Endodermal cell (in vitro differentiated cells): ENCODE results near the gene LOXHD1. TPM values are rescaled to one million over a fixed set of nuclear protein-coding genes. Genes with fewer than 3 reads are reported as not detected.

Experiments used
- DNase-seq: peaks from one replicate; pipeline ENCODE4 v3.0.0-alpha.2; 2017
- H3K27ac ChIP-seq: 2 replicates; pipeline ENCODE4 v1.5.1; 2013; ENCODE audit warnings: mild to moderate bottlenecking, low read depth, low read length, moderate library complexity
- H3K27me3 ChIP-seq: 2 replicates; pipeline ENCODE4 v1.6.1; 2013; ENCODE audit warnings: mild to moderate bottlenecking, low read length, moderate library complexity; ENCODE audit not compliant: insufficient read depth, control insufficient read depth, poor library complexity, severe bottlenecking
- H3K36me3 ChIP-seq: 2 replicates; pipeline ENCODE4 v1.7.0; 2013; ENCODE audit warnings: mild to moderate bottlenecking, low read length, moderate library complexity; ENCODE audit not compliant: control insufficient read depth, insufficient read depth
- H3K4me1 ChIP-seq: one replicate; pipeline ENCODE4 v1.7.0; 2013; ENCODE audit warnings: low read length; ENCODE audit not compliant: control insufficient read depth, insufficient read depth
- H3K4me3 ChIP-seq: 2 replicates; pipeline ENCODE4 v1.5.1; 2013; ENCODE audit warnings: mild to moderate bottlenecking, low read length, moderate library complexity
- H3K9ac ChIP-seq: 2 replicates; pipeline ENCODE4 v1.6.1; 2013; ENCODE audit warnings: mild to moderate bottlenecking, low read length, moderate library complexity; ENCODE audit not compliant: poor library complexity, severe bottlenecking; ENCODE audit errors: extremely low read depth
- H3K9me3 ChIP-seq: 2 replicates; pipeline ENCODE4 v1.6.1; 2013; ENCODE audit warnings: mild to moderate bottlenecking, low read length, moderate library complexity; ENCODE audit not compliant: control insufficient read depth
- H3K27ac Mint-ChIP-seq: 2 replicates; pipeline ENCODE4 v1.8.0; 2020; ENCODE audit warnings: mixed read lengths
- H3K27me3 Mint-ChIP-seq: 2 replicates; pipeline ENCODE4 v1.8.0; 2021; ENCODE audit warnings: mild to moderate bottlenecking, mixed read lengths; ENCODE audit not compliant: insufficient read depth
- H3K36me3 Mint-ChIP-seq: 2 replicates; pipeline ENCODE4 v1.8.0; 2020; ENCODE audit warnings: low read depth, mixed read lengths
- H3K4me1 Mint-ChIP-seq: 2 replicates; pipeline ENCODE4 v1.8.0; 2020; ENCODE audit warnings: mixed read lengths
- H3K4me3 Mint-ChIP-seq: 2 replicates; pipeline ENCODE4 v1.8.0; 2020; ENCODE audit warnings: mild to moderate bottlenecking, moderate library complexity, mixed read lengths
- H3K9me3 Mint-ChIP-seq: 2 replicates; pipeline ENCODE4 v1.8.0; 2020; ENCODE audit warnings: mild to moderate bottlenecking, mixed read lengths
- WGBS, 2 experiments: methylation state at CpG; one replicate each; pipeline versions ENCODE4 v1.1.5 to v1.1.7; 2013; ENCODE audit warnings: missing lambda C conversion rate in 2 of 2, mixed read lengths in 1 of 2; ENCODE audit not compliant: insufficient coverage in 1 of 2, insufficient read length in 1 of 2; 5-methylcytosine and 5-hydroxymethylcytosine counted together
- total RNA-seq, 2 donors: library from RNA; stranded (reverse); fragmentation: NEBNext Ultra II Directional in 1 of 2; extraction: Animal tissue kit (Norgen Biotek cat#: 25700) in 1 of 2; gene quantifications; 2 replicates in 1 of 2; 3 replicates in 1 of 2; pipeline ENCODE4 v1.2.1, GENCODE V29; 2021
- TF ChIP-seq, protein P1 (sequence below): fragments of 200-600 bp; sonication (generic); conservative IDR thresholded peaks from 2 replicates; pipeline ENCODE4 v1.5.0; 2021; ENCODE audit warnings: antibody characterized with exemption, mild to moderate bottlenecking

Gene LOXHD1
- total RNA-seq, 2 donors from 2014 or later, result 2.1 TPM; not detected in 1

DNA sequence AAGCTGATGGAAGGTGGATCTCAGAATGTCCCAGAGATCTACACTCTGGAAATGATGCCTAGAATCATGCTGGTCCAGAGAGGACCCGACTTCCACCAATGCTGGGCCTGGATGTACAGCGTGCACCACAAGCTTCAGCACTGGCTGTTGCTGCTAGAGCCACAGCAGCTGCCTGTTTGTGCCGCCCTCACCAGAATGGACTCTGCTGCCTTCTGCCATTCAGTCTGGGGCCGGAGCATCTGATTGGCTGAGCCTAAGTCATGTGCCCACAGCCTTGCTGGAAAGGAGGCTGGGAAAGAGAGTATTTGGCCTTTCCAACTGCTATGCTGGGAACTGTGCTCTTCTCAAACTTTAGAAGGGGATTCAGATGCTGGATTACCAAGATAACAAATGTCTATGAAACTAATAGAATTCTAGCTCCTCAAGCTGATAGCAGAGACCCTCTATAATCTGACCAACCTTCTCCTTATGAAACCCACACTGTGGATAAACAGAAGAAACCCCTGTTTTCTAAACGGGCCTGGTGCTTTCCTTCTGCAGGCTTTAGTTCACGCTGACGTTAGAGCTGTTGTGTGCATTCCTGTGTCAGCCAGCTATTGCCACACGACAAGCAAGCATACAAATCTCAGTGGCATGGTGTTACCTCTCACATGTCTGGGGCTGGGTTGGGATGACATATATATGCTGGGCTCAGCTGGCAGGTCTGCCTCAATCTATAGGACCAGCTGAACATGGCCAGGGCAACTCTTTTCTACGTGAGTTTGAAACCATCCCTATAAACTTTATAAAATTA is 4.1 kb upstream of the LOXHD1 start:
- TF ChIP-seq, protein P1, sequence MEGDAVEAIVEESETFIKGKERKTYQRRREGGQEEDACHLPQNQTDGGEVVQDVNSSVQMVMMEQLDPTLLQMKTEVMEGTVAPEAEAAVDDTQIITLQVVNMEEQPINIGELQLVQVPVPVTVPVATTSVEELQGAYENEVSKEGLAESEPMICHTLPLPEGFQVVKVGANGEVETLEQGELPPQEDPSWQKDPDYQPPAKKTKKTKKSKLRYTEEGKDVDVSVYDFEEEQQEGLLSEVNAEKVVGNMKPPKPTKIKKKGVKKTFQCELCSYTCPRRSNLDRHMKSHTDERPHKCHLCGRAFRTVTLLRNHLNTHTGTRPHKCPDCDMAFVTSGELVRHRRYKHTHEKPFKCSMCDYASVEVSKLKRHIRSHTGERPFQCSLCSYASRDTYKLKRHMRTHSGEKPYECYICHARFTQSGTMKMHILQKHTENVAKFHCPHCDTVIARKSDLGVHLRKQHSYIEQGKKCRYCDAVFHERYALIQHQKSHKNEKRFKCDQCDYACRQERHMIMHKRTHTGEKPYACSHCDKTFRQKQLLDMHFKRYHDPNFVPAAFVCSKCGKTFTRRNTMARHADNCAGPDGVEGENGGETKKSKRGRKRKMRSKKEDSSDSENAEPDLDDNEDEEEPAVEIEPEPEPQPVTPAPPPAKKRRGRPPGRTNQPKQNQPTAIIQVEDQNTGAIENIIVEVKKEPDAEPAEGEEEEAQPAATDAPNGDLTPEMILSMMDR, result no peak
- H3K27ac ChIP-seq, result no peak overlapping the region
- no peak overlapping the region for H3K9ac ChIP-seq
- H3K9me3 ChIP-seq, result no peaks in the 10 kb centered on the region
- Mint-ChIP-seq H3K4me1 (peaks cover 9% of the 10 kb centered on the region), H3K27me3 (peaks cover 10% of the 10 kb centered on the region), H3K27ac (no peak overlapping the region), H3K9me3 (peaks cover 9% of the 10 kb centered on the region), H3K36me3 (no peaks in the 10 kb centered on the region), H3K4me3 (no peak overlapping the region)
- no peaks in the 10 kb centered on the region for H3K4me1 ChIP-seq
- peak; percentile 83 for DNase-seq
- no peak overlapping the region for H3K4me3 ChIP-seq
- no peaks in the 10 kb centered on the region for H3K36me3 ChIP-seq
- 88 to 98% methylated on average over 6 to 8 of the region's 9 CpGs for WGBS, 2 experiments
- no peaks in the 10 kb centered on the region for H3K27me3 ChIP-seq

- Mint-ChIP-seq H3K36me3 (no peaks in the 10 kb centered on the region), H3K4me1 (peaks cover 9% of the 10 kb centered on the region), H3K9me3 (peaks cover 9% of the 10 kb centered on the region), H3K27ac (no peak overlapping the region), H3K4me3 (no peak overlapping the region), H3K27me3 (peaks cover 15% of the 10 kb centered on the region)
- H3K9ac ChIP-seq, result no peak overlapping the region
- H3K27me3 ChIP-seq, result no peaks in the 10 kb centered on the region
- H3K27ac ChIP-seq, result no peak overlapping the region
- no peaks in the 10 kb centered on the region for H3K9me3 ChIP-seq
- no peaks in the 10 kb centered on the region for H3K4me1 ChIP-seq
- WGBS, 2 experiments, result 94 to 100% methylated on average over 1 to 3 of the region's 3 CpGs
- H3K4me3 ChIP-seq, result no peak overlapping the region
- DNase-seq, result no peak
- no peaks in the 10 kb centered on the region for H3K36me3 ChIP-seq
- TF ChIP-seq, protein P1, result no peak
Measured at GRCh38 chr18:46659484-46659883, 2.5 kb upstream of the LOXHD1 start.

GRCh38 chr18:46656326-46657114 is 500 bp downstream of the LOXHD1 start:
- 90 to 91% methylated on average over 18 to 27 of the region's 27 CpGs for WGBS, 2 experiments
- H3K36me3 Mint-ChIP-seq, result no peaks in the 10 kb centered on the region
- H3K9me3 Mint-ChIP-seq, result no peaks in the 10 kb centered on the region

More at GRCh38 chr18:46656326-46657114, 500 bp downstream of the LOXHD1 start:
- DNase-seq, result no peak
- H3K27ac Mint-ChIP-seq, result no peak overlapping the region
- H3K27me3 Mint-ChIP-seq, result peaks cover 15% of the 10 kb centered on the region
- no peak overlapping the region for H3K27ac ChIP-seq
- no peaks in the 10 kb centered on the region for H3K36me3 ChIP-seq
- H3K4me1 ChIP-seq, result no peaks in the 10 kb centered on the region
- H3K4me3 Mint-ChIP-seq, result peak overlapping the region; percentile 48
- no peak overlapping the region for H3K9ac ChIP-seq
- H3K4me1 Mint-ChIP-seq, result peaks cover 9% of the 10 kb centered on the region
- H3K4me3 ChIP-seq, result no peak overlapping the region
- no peaks in the 10 kb centered on the region for H3K9me3 ChIP-seq
- TF ChIP-seq, protein P1, result no peak
- no peaks in the 10 kb centered on the region for H3K27me3 ChIP-seq
